HEK293 (cell line): ENCODE measurements around the gene AUP1.

Source experiments
- CTCF ChIP-seq: fragments of 450-650 bp; formaldehyde crosslinking; IDR thresholded peaks from 2 replicates; pipeline ENCODE4 v1.5.1; 2016; ENCODE audit warnings: missing biosample characterization, missing genetic modification characterization
- SETDB1 ChIP-seq: IDR thresholded peaks from one replicate; pipeline ENCODE4 v1.6.1; 2017; ENCODE audit warnings: mild to moderate bottlenecking, low read length, moderate library complexity, mixed read lengths; ENCODE audit not compliant: insufficient read length
- ZFP37 ChIP-seq: fragments of 450-650 bp; formaldehyde crosslinking; IDR thresholded peaks from 2 replicates; pipeline ENCODE4 v1.5.1; 2016; ENCODE audit warnings: missing biosample characterization, missing genetic modification characterization
- ZNF777 ChIP-seq: fragments of 450-650 bp; formaldehyde crosslinking; IDR thresholded peaks from 2 replicates; pipeline ENCODE4 v1.5.1; 2017; ENCODE audit warnings: missing biosample characterization, missing genetic modification characterization, borderline replicate concordance

- TF ChIP-seq CTCF (tag by site-specific recombination) (no peak), ZFP37 (no peak), ZNF777 (no peak), SETDB1 (no peak)
Observed at GRCh38 chr2:74537140-74537539, 7.6 kb upstream of the AUP1 start.
